Bronchial epithelial cell (primary cell): Measurements from ENCODE around the gene HOXC11. TPM values are rescaled to one million over a fixed set of nuclear protein-coding genes. Genes with fewer than 3 reads are reported as not detected.

Source experiments
- DNase-seq: peaks from one replicate; pipeline ENCODE4 v3.0.0-alpha.2; 2010; ENCODE audit warnings: low read depth
- FAIRE-seq: peaks from 2 replicates; lab custom pipeline; 2011; peaks lifted over from hg19 to GRCh38; lab: Jason Lieb, UNC
- H3K27me3 ChIP-seq: 2 replicates; pipeline ENCODE4 v1.5.1; 2011; ENCODE audit warnings: low read length; ENCODE audit not compliant: control insufficient read depth, insufficient read depth
- H3K36me3 ChIP-seq: 2 replicates; pipeline ENCODE4 v1.5.1; 2011; ENCODE audit warnings: low read length; ENCODE audit not compliant: control insufficient read depth, insufficient read depth
- H3K4me3 ChIP-seq: 2 replicates; pipeline ENCODE4 v1.5.1; 2011; ENCODE audit warnings: mild to moderate bottlenecking, low read depth, low read length, control low read depth
- total RNA-seq: library from RNA; depleted of rRNA; stranded (reverse); fragments of >200 nt; gene quantifications from 2 replicates; pipeline ENCODE4 v1.2.1, GENCODE V29; 2014
- TF ChIP-seq, protein P1 (sequence below): IDR thresholded peaks from 2 replicates; pipeline ENCODE4 v1.5.1; 2011; ENCODE audit warnings: mild to moderate bottlenecking, moderate library complexity, low read length, control low read depth, inconsistent platforms; ENCODE audit not compliant: insufficient read depth, severe bottlenecking

The HOXC11 gene
- total RNA-seq, 1 donor from 2014 or later: not detected

DNA sequence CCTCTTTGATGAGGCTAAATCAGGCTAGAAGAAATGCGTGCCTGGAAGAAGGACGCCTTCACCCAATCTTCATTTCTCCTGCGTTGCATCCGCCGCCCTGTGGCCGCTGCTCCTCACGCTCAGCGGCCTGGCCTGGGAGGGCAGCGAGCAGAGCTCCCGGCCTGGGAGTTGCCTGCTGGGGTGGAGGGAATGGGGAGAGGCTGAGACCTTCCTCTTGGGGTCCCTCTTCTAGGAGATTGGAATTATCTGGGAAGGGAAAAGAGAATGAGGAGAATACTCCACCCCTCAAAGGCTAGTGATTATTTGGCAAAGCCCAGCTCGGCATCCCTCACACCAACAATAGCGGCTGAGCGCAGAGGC lies 20.6 kb upstream of the HOXC11 start:
- peaks cover 79% of the 10 kb centered on the region for H3K27me3 ChIP-seq
- FAIRE-seq (no peak), DNase-seq (no peak)
- H3K4me3 ChIP-seq: no peak overlapping the region
- H3K36me3 ChIP-seq: no peaks in the 10 kb centered on the region
- TF ChIP-seq, protein P1, sequence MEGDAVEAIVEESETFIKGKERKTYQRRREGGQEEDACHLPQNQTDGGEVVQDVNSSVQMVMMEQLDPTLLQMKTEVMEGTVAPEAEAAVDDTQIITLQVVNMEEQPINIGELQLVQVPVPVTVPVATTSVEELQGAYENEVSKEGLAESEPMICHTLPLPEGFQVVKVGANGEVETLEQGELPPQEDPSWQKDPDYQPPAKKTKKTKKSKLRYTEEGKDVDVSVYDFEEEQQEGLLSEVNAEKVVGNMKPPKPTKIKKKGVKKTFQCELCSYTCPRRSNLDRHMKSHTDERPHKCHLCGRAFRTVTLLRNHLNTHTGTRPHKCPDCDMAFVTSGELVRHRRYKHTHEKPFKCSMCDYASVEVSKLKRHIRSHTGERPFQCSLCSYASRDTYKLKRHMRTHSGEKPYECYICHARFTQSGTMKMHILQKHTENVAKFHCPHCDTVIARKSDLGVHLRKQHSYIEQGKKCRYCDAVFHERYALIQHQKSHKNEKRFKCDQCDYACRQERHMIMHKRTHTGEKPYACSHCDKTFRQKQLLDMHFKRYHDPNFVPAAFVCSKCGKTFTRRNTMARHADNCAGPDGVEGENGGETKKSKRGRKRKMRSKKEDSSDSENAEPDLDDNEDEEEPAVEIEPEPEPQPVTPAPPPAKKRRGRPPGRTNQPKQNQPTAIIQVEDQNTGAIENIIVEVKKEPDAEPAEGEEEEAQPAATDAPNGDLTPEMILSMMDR: no peak

DNA sequence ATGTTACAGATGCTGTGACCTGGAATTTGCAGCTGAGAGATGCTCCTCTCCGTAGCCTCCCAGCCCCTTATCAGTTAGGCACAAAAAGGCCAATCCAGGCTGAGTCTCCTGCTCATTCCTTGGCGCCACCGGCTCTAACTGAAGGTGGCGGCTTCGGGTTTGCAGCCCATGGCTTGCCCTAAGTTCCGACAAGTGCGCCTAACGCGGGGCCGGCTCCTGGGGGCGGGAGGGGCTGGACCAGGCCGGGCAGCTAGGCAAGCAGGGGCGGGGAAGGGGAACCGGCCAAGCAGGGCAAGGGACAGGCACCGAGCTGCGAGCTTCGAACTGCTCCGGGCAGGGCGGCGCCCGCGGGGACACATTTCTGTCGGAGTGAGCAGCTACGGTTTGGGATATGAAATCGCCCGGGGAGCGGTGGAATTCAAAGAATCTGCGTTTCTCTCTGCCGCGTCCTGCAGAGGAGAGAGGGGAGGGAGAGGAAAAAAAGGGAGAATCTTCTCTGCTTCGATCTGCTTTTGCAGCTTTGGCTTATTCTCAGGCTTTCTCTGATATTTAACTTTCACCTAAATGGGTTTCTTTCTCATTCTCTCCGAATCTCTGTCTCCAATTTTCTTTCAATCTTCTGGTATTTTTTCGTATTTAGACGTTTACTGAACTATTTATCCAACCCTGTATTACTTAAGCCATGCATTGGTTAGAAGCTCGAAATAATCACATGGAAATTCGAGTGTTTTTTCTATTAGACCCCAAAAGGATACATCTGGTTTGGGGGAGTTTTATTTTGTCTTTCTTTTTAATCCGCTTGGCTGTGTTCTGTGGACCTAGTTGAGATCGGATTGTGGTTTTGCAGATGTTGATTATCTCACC lies 19.8 kb upstream of the HOXC11 start:
- peaks cover 84% of the 10 kb centered on the region for H3K27me3 ChIP-seq
- DNase-seq (no peak), FAIRE-seq (no peak)
- no peak overlapping the region for H3K4me3 ChIP-seq
- TF ChIP-seq, protein P1: no peak
- no peaks in the 10 kb centered on the region for H3K36me3 ChIP-seq

DNA sequence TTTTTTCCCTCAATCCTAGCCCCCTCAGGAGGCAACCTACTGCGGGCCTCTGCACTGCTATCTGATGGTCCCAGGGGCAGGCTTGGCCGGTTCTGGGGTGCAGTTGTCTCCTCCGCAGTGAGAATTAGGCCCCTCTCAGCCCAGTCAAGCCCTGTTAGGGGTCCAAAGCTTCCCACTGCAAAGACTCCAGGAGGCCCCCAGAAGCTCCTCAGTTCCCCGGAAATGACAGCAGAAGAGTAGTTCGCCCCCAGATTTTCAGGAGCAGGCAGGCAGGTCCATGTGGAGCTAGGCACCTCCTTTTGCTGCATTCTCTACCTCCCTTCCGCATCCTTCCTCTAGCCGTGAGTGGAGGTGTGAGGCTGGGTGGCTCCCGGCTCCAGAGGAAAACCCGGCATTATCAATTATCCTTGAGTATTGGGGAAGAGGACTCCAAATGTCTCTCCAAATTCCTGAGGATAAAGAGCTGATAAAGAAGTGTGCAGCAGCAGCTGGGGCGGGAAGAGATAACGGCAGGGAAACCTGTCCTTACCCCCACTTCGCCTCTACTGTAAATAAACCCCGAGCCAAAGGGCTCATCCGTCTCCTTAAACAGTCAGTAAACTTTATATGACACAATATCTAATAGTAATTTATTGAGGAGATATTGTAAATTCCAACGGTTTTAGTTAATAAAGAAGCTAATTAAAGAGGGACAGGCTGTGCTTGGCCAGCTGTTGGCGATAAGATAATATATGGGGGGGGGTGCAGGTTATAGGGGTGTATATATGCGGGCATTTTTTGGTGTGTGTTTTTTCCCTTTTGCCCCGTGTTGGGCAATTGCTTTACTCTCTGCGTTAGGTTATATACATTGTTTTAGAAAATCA lies 18.9 kb upstream of the HOXC11 start:
- DNase-seq (no peak), FAIRE-seq (no peak)
- no peak overlapping the region for H3K4me3 ChIP-seq
- no peaks in the 10 kb centered on the region for H3K36me3 ChIP-seq
- TF ChIP-seq, protein P1: no peak
- peaks cover 86% of the 10 kb centered on the region for H3K27me3 ChIP-seq

DNA sequence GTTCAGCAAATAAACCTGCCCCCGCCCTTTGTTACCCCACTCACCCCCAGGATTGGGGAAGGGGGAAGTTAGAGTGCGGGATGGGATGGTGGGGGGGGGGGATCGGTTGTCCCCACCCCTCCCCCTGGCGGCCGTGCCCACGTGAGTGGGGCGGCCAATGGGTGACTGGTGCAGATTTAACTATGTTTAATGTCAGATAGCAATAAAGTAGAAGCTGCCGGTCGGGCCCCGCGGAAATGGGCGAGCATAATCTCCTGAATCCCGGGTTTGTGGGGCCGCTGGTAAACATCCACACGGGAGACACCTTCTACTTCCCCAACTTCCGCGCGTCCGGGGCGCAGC lies 18.3 kb upstream of the HOXC11 start, which contains the start of gene HOXC12:
HOXC12 (plus strand) TSS at position 210 of the 342 bp plus-strand sequence; CDS start at position 237, 27 bp downstream.
- no peak for DNase-seq
- H3K36me3 ChIP-seq: no peaks in the 10 kb centered on the region
- H3K27me3 ChIP-seq: peaks cover 86% of the 10 kb centered on the region
- no peak within 1 kb of the TSS for H3K4me3 ChIP-seq
- no peak for FAIRE-seq
- TF ChIP-seq, protein P1: no peak

DNA sequence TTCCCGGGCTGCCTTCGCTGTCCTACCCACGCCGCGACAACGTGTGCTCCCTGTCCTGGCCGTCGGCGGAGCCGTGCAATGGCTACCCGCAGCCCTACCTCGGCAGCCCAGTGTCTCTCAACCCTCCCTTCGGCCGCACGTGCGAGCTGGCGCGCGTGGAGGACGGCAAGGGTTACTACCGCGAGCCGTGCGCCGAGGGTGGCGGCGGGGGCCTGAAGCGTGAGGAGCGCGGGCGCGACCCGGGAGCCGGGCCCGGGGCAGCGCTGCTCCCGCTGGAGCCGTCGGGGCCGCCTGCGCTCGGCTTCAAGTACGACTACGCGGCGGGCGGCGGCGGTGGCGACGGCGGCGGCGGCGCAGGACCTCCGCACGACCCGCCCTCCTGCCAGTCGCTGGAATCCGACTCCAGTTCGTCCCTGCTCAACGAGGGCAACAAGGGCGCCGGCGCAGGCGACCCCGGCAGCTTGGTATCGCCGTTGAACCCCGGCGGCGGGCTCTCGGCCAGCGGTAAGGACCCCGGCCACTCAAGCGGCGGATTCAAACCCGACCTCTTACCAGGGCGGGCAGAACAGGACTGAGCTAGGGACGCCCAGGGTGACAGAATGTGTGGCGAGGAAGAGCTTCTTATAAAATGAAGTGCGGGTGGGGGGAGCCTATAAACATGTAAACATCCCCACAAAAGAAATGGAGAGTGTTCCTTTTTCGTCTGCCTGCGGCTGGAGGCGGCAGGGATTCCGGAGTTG lies 17.7 kb upstream of the HOXC11 start:
- peaks cover 86% of the 10 kb centered on the region for H3K27me3 ChIP-seq
- FAIRE-seq: no peak
- H3K4me3 ChIP-seq: no peak overlapping the region

More for the DNA sequence above, 17.7 kb upstream of the HOXC11 start:
- H3K36me3 ChIP-seq: no peaks in the 10 kb centered on the region
- no peak for DNase-seq
- TF ChIP-seq, protein P1: no peak
